GM19395 (cell line): Measurements from ENCODE around the gene DNAJB12.
A peak's percentile ranks its signal among the peaks of the same experiment; 100 is the strongest.
"Not testable (repeated sequence)": the region's sequence is repeated elsewhere in the genome, so short reads cannot be mapped to it uniquely, and the experiment has no call there.

Experiments used
- ATAC-seq: cut with Tn5 transposase; IDR thresholded peaks from one replicate; pipeline ENCODE4 v1.9.1; 2021; ENCODE audit warnings: mild to moderate bottlenecking, moderate library complexity; ENCODE audit not compliant: unreplicated experiment

DNAJB12 gene

GRCh38 chr10:72332423-72333111, 22.2 kb downstream of the DNAJB12 start:
- ATAC-seq, result no peak

- ATAC-seq, result peak; percentile 32
Observed at GRCh38 chr10:72331575-72332422, 22.9 kb downstream of the DNAJB12 start.

- ATAC-seq, result no peak
Observed at GRCh38 chr10:72330069-72330426, 24.7 kb downstream of the DNAJB12 start.

GRCh38 chr10:72329290-72330068, 25.2 kb downstream of the DNAJB12 start:
- no peak for ATAC-seq

- no peak for ATAC-seq
Observed at GRCh38 chr10:72328829-72329204, 25.9 kb downstream of the DNAJB12 start.

- no peak for ATAC-seq
Observed at GRCh38 chr10:72328045-72328828, 26.5 kb downstream of the DNAJB12 start.

GRCh38 chr10:72326665-72327603, 27.8 kb downstream of the DNAJB12 start:
- not testable (repeated sequence) for ATAC-seq

GRCh38 chr10:72325243-72326175, 29.2 kb downstream of the DNAJB12 start:
- not testable (repeated sequence) for ATAC-seq

- no peak for ATAC-seq
Observed at GRCh38 chr10:72323771-72324191, 30.9 kb downstream of the DNAJB12 start.

- ATAC-seq, result no peak
Observed at GRCh38 chr10:72323108-72323749, 31.5 kb downstream of the DNAJB12 start.

- no peak for ATAC-seq
Observed at GRCh38 chr10:72322280-72323058, 32.2 kb downstream of the DNAJB12 start.

- ATAC-seq, result no peak
Observed at GRCh38 chr10:72322030-72322279, 32.8 kb downstream of the DNAJB12 start.

GRCh38 chr10:72321248-72322029, 33.3 kb downstream of the DNAJB12 start:
- ATAC-seq, result no peak

- peak; percentile 72 for ATAC-seq
Observed at GRCh38 chr10:72320676-72321247, 34.0 kb downstream of the DNAJB12 start.

- peak; percentile 50 for ATAC-seq
Observed at GRCh38 chr10:72319416-72320254, 35.1 kb downstream of the DNAJB12 start.
